Lower lobe of right lung (tissue), 2 donors: Measurements from ENCODE around the gene C3orf20. TPM values are rescaled to one million over a fixed set of nuclear protein-coding genes. Genes with fewer than 3 reads are reported as not detected.

Source experiments
- ATAC-seq, 2 donors: fragments of 200-7000 bp; cut with Tn5 transposase; one replicate each; pipeline ENCODE4 v1.9.1; 2020 to 2022; ENCODE audit warnings: mild to moderate bottlenecking in 2 of 2, moderate library complexity in 2 of 2
- DNase-seq: peaks from one replicate; pipeline ENCODE4 v3.0.0-alpha.2; 2020
- H3K27ac ChIP-seq: fragments of 200-600 bp; one replicate; pipeline ENCODE4 v1.8.0; 2022
- H3K27me3 ChIP-seq: fragments of 200-600 bp; one replicate; pipeline ENCODE4 v1.8.0; 2022; ENCODE audit warnings: low read depth
- H3K36me3 ChIP-seq: fragments of 200-600 bp; one replicate; pipeline ENCODE4 v1.8.0; 2022; ENCODE audit warnings: mild to moderate bottlenecking
- H3K4me1 ChIP-seq: fragments of 200-600 bp; one replicate; pipeline ENCODE4 v1.8.0; 2022
- H3K4me3 ChIP-seq: fragments of 200-600 bp; one replicate; pipeline ENCODE4 v1.8.0; 2022; ENCODE audit warnings: mild to moderate bottlenecking
- H3K9me3 ChIP-seq: fragments of 200-600 bp; one replicate; pipeline ENCODE4 v1.8.0; 2022
- CTCF ChIP-seq: fragments of 200-600 bp; IDR thresholded peaks from one replicate; pipeline ENCODE4 v1.8.0; 2022; ENCODE audit warnings: antibody characterized with exemption, mild to moderate bottlenecking
- intact Hi-C: fragments of 100-400 bp; cut with DNase I; formaldehyde crosslinking; loops from one replicate; pipeline ENCODE4 v1.11.0; 2022
- total RNA-seq: library from RNA; stranded (reverse); fragmentation: NEBNext Ultra II Directional; extraction: Animal tissue kit (Norgen Biotek cat#: 25700); gene quantifications from one replicate; pipeline ENCODE4 v1.2.1, GENCODE V29; 2021
- donor health status: DM: no; HTN: yes; CAD: no; lungs with severe emphysema.

C3orf20 gene
- total RNA-seq, 1 donor from 2014 or later, result not detected

GRCh38 chr3:14700891-14701290, 25.9 kb downstream of the C3orf20 start:
- no peaks in the 10 kb centered on the region for H3K36me3 ChIP-seq
- H3K4me1 ChIP-seq, result no peaks in the 10 kb centered on the region
- DNase-seq (no peak), ATAC-seq (no peak)
- intact Hi-C loops, result no loop called here
- no peaks in the 10 kb centered on the region for H3K27me3 ChIP-seq
- no peak for TF ChIP-seq CTCF
- H3K9me3 ChIP-seq, result no peaks in the 10 kb centered on the region
- H3K4me3 ChIP-seq, result no peak overlapping the region
- no peak overlapping the region for H3K27ac ChIP-seq

DNA sequence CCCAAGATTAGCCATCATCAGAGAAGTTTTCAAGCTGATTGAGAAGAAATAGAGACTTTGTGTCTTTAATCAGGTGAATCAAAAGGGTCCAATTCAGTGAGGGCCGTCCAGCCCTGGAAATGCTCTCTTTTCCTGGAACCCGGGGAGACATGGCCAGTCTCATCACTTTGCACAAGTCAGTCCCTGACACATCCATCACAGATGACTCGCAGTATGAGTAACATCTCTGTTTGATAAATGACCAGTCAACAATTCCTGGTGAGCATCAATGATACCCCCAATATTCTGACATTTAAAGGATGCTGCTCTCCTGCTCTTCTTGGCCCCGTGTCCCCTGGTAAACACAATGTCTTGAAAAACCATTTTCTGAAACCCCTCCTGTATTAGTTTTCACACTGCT, 26.7 kb downstream of the C3orf20 start:
- ATAC-seq (no peak), DNase-seq (no peak)
- H3K4me1 ChIP-seq, result no peaks in the 10 kb centered on the region
- no peaks in the 10 kb centered on the region for H3K9me3 ChIP-seq
- intact Hi-C loops, result no loop called here
- no peak overlapping the region for H3K27ac ChIP-seq
- H3K27me3 ChIP-seq, result no peaks in the 10 kb centered on the region
- no peaks in the 10 kb centered on the region for H3K36me3 ChIP-seq
- TF ChIP-seq CTCF, result no peak
- H3K4me3 ChIP-seq, result no peak overlapping the region

GRCh38 chr3:14703128-14703750, 28.3 kb downstream of the C3orf20 start:
- no peak for TF ChIP-seq CTCF

GRCh38 chr3:14703791-14704190, 28.9 kb downstream of the C3orf20 start:
- intact Hi-C loops, result no loop called here
- Histone ChIP-seq H3K36me3 (no peaks in the 10 kb centered on the region), H3K4me3 (no peak overlapping the region), H3K27me3 (no peaks in the 10 kb centered on the region), H3K27ac (no peak overlapping the region), H3K4me1 (no peaks in the 10 kb centered on the region), H3K9me3 (no peaks in the 10 kb centered on the region)
- DNase-seq (no peak), ATAC-seq (no peak)
- TF ChIP-seq CTCF, result no peak

More at GRCh38 chr3:14703128-14703750, 28.3 kb downstream of the C3orf20 start:
- DNase-seq, result no peak
- no peak for ATAC-seq
- Histone ChIP-seq H3K4me1 (no peaks in the 10 kb centered on the region), H3K4me3 (no peak overlapping the region), H3K36me3 (no peaks in the 10 kb centered on the region), H3K27me3 (no peaks in the 10 kb centered on the region), H3K9me3 (no peaks in the 10 kb centered on the region), H3K27ac (no peak overlapping the region)
- intact Hi-C loops, result no loop called here

DNA sequence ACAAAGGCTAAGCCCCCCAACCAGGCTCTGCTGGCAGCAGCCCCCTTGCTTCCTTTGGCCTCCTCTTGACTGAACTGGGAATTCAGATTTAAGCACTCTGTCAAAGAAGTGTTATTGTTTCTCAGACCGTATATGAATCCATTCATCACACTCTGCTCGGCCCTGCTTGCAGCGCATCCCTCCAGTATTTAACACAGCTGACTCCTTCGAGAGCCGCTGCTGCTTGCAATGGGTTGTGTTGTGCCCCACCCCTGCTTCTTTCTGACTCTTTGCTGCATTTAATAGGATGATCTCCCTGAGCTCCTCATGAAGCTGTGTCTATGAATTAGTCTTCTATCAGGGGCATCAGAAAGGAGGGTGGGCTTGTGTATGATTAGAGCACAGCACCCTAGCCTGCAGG, 31.2 kb downstream of the C3orf20 start:
- intact Hi-C loops, result no loop called here
- DNase-seq (no peak), ATAC-seq (no peak)
- Histone ChIP-seq H3K27ac (no peak overlapping the region), H3K4me3 (no peak overlapping the region), H3K9me3 (no peaks in the 10 kb centered on the region), H3K4me1 (no peaks in the 10 kb centered on the region), H3K27me3 (no peaks in the 10 kb centered on the region), H3K36me3 (no peaks in the 10 kb centered on the region)
- no peak for TF ChIP-seq CTCF
